OCI-LY7 (cell line): ENCODE results near the gene SLC26A11.

Experiments used
- CTCF ChIP-seq: fragments of 200-600 bp; sonication (generic); conservative IDR thresholded peaks from 2 replicates; pipeline ENCODE4 v1.5.1; 2014; ENCODE audit warnings: mild to moderate bottlenecking, antibody characterized with exemption, low read length, moderate library complexity, mixed read lengths
- EZH2phosphoT487 ChIP-seq: fragments of 200-600 bp; sonication (generic); IDR thresholded peaks from 2 replicates; pipeline ENCODE4 v1.6.1; 2018; ENCODE audit warnings: low read depth, borderline replicate concordance, mild to moderate bottlenecking, mixed run types, antibody characterized with exemption, low read length, moderate library complexity, mixed read lengths

DNA sequence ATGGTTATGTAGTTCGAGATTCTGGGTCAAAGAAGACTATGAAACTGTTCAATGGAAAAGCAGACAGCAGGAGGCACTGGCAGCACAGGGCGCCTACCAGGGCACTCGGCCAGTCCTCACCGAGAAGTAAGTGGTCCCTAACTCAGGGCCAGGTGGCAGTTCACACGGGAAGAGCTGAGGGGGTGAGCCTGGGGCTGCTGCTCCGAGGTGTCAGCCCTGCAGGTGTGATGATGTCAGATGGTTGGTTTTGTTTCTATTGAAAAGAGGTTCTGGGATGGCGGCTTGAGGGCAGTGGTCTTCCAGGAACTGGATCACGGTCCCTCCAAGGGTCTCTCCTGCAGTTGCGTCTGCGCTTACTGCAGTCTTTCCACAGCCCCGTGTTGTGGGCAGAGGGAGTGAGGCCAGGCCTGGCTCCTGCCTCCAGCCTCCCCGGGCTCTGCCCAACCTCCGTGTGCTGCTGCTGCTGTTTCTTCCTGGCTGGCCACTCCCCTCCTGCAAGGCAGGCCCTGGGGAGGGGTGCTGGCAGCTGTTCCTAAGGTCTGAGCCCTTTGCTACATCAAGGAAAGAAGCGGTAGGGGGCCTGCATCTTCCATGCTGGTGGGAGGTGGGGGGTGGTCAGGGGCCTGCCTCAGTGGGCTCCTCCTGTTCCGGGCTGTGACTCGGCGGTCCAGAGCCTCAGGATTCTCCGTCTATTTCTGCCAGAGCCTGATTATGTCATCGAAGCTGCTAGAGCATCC, 63.1 kb downstream of the SLC26A11 start:
- TF ChIP-seq CTCF (no peak; the same call in 1 of the 2 replicates), EZH2phosphoT487 (no peak)
